Heart left ventricle (tissue), 13 donors: ENCODE results near the gene SPSB3.

Source experiments
- POLR2A ChIP-seq, 2 donors: fragments of 450-650 bp; IDR thresholded peaks; one replicate each; pipeline ENCODE4 v1.6.1; 2017; ENCODE audit warnings: antibody characterized with exemption in 2 of 2, mild to moderate bottlenecking in 2 of 2, moderate library complexity in 2 of 2
- TF ChIP-seq, protein P1 (sequence below), 12 donors: fragments of 200-600 bp; sonication (generic) in 4 of 12; IDR thresholded peaks; one replicate each; pipeline versions ENCODE4 v1.5.0 to v1.8.0; 2018 to 2022; ENCODE audit warnings: antibody characterized with exemption in 12 of 12, mild to moderate bottlenecking in 5 of 12
- donor health status: ischemic (EF 13 %, LVEDD 7.1; RV severe dilation, severe dysfunction).
- donor health status: DM: no; HTN: yes; CAD: no.
- donor health status: DM: no; HTN: no; CAD: no.
- donor health status: ischemic (EF 25% LVEDD 6.9; RV normal size, moderate dysfunction).
- donor health status: ischemic (EF 25% LVEDD 5.7; RV mildly dilated, moderate dysfunction).
- donor health status: ischemic (EF 35%, LVEDD 5.7; RV mildly dilated, moderate dysfunction).
- donor health status: nonischemic (EF 11% LVEDD 7.7; RV severe dilation, severe dysfunction).
- donor health status: DM: yes; HTN: yes; CAD: no.
- donor health status: PGD.
- donor health status: ischemic (EF 29% LVEDD 5.4; RV normal size, mild dysfunction).
- donor health status: nonischemic (EF 23%, LVEDD 6.1; RV moderate dilation, normal function).

DNA sequence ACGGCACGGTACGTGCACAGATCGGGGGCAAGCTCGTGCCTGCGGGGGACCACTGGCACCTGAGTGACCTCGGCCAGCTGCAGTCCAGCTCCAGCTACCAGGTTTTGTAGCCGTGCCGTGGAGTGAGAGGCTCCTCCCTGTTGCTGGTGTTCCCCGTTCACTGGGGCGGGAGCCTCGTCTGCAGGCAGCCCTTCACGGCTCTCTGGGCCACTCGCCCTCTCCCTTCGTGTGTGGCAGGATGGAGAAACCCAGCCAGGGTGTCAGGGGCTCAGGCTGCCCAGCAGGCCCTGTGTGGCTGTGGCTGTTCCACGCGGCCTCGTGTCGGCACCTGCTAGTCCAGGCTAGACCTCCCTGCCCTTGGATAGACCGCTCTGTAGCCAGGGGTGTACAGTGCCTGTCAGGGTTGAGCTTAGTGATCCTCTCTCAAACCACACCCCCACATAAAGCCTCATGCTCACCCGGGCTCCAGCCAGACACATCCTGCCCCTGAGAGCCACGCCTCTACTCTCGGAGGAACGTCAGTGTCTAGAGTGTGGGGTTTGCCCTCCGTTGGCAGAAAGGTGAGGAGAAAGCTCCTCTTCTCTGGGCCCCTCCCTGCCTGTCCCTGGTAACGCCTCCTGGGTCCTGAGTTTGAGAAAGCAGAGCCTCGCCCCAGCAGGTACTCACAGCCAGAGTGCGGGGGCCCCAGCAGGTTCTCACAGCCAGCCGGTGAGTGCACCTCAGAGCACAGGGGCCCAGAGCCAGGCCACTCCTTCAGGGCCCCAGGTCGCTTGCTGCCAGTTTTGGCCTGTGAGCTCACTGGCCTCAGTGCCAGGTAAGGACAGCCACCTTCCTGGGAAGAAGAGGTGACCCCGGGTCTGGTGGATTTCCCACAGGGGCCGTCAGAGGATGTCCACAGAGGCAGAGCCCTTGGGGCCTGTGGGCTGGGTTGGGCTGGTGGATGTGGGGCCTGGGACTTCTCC, 38.7 kb downstream of the SPSB3 start:
- no peak for TF ChIP-seq POLR2A (IDR thresholded peaks at IDR 0.05)
- TF ChIP-seq, protein P1, sequence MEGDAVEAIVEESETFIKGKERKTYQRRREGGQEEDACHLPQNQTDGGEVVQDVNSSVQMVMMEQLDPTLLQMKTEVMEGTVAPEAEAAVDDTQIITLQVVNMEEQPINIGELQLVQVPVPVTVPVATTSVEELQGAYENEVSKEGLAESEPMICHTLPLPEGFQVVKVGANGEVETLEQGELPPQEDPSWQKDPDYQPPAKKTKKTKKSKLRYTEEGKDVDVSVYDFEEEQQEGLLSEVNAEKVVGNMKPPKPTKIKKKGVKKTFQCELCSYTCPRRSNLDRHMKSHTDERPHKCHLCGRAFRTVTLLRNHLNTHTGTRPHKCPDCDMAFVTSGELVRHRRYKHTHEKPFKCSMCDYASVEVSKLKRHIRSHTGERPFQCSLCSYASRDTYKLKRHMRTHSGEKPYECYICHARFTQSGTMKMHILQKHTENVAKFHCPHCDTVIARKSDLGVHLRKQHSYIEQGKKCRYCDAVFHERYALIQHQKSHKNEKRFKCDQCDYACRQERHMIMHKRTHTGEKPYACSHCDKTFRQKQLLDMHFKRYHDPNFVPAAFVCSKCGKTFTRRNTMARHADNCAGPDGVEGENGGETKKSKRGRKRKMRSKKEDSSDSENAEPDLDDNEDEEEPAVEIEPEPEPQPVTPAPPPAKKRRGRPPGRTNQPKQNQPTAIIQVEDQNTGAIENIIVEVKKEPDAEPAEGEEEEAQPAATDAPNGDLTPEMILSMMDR (IDR thresholded peaks at IDR 0.05): no peak
